ENCODE data around the gene NBPF3.
"Not testable (repeated sequence)": the region's sequence is repeated elsewhere in the genome, so short reads cannot be mapped to it uniquely, and the experiment has no call there.

NBPF3 gene, protein sequence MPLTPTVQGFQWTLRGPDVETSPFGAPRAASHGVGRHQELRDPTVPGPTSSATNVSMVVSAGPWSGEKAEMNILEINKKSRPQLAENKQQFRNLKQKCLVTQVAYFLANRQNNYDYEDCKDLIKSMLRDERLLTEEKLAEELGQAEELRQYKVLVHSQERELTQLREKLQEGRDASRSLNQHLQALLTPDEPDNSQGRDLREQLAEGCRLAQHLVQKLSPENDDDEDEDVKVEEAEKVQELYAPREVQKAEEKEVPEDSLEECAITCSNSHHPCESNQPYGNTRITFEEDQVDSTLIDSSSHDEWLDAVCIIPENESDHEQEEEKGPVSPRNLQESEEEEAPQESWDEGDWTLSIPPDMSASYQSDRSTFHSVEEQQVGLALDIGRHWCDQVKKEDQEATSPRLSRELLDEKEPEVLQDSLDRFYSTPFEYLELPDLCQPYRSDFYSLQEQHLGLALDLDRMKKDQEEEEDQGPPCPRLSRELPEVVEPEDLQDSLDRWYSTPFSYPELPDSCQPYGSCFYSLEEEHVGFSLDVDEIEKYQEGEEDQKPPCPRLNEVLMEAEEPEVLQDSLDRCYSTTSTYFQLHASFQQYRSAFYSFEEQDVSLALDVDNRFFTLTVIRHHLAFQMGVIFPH
- long read RNA-seq, donor 1, partial matches to known transcripts, result 0 of 17 reads
- long read RNA-seq, donor 1, other reads (novel, unspliced or antisense), result 17 of 17 reads
- long read RNA-seq, donor 2, partial matches to known transcripts, result 0 of 1 reads
- long read RNA-seq, donor 2, other reads (novel, unspliced or antisense), result 0 of 1 reads
- long read RNA-seq, donor 3, result 0 reads
- long read RNA-seq, donor 4, result 0 reads
- long read RNA-seq, donor 5, partial matches to known transcripts, result 0 of 7 reads
- long read RNA-seq, donor 5, other reads (novel, unspliced or antisense), result 6 of 7 reads
- long read RNA-seq, donor 6, partial matches to known transcripts, result 0 of 6 reads
- long read RNA-seq, donor 6, other reads (novel, unspliced or antisense), result 5 of 6 reads
- long read RNA-seq, donor 7, full-length matches to known transcripts, result 1 of 1 reads
- long read RNA-seq, donor 7, partial matches to known transcripts, result 0 of 1 reads
- long read RNA-seq, donor 7, other reads (novel, unspliced or antisense), result 0 of 1 reads
- long read RNA-seq, donor 8, partial matches to known transcripts, result 0 of 6 reads
- long read RNA-seq, donor 8, other reads (novel, unspliced or antisense), result 6 of 6 reads

DNA sequence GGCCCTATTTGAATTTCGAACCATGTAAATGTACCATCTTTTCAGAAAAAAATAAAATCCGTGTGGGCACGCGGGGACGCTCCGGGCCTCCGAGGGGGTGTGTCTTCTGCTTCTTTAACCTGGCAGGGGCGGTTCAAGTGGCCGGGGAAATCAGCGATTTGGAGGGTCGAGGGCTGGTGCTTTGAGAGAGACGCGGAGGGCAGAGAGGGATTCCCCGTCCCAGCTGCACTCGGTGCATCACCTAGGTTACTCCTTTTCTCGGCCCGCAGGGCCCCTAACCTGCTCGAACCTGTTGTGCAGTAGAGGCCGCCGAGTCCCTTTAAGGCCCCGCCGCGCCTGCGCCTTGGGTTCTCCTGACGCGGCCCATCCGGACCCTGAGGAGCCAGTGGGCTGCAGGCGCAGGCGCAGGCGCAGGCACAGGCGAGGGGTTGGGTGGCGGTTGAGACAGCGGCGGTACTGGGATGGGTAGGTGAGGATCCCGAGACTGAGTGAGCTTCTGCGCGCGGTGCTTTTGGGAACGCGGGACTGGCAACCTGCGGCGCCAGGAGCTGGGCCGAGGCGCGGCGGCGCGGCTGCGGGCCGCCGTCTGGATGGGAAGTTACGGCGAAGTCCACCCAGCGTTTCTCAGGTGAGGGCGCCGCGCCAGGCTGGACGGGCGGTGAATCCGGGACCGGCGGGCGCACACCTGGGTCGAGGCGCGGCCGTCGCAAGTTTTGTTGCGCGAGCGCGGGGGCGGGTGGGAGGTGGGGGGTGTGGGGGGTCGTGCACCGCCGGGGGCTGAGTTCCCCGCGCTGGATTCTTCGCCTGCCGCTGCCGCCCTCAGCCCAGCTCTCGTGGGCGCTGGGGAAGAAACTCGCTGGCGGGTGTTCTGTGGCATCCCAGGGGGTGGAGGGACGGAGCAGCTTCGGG lies at the start of gene NBPF3:
TSS of gene NBPF3 (plus strand) at position 417 of the 909 bp plus-strand sequence. CDS start 4,950 bp downstream, outside the sequence.
- peak; percentile 93 for DNase-seq

DNA sequence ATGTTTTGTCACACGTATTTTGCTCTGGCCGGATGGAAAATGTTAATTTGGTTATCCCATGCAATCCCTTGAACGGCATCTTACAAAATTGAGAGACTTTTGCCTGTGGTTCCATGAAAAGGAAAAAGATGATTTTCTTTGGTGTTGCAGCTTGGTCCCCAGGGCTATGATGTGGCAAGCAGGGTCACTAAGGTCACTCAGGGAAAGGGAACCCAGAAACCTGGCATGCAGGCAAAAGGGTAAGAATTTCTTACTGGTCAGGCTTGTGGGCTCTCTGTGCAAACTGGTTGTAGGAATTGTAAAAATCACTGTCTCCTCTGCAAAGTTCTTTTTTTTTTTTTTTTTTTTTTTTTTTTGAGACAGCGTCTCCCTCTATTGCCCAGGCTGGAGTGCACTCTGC lies 48.4 kb upstream of the NBPF3 start:
- DNase-seq, result no peak

DNA sequence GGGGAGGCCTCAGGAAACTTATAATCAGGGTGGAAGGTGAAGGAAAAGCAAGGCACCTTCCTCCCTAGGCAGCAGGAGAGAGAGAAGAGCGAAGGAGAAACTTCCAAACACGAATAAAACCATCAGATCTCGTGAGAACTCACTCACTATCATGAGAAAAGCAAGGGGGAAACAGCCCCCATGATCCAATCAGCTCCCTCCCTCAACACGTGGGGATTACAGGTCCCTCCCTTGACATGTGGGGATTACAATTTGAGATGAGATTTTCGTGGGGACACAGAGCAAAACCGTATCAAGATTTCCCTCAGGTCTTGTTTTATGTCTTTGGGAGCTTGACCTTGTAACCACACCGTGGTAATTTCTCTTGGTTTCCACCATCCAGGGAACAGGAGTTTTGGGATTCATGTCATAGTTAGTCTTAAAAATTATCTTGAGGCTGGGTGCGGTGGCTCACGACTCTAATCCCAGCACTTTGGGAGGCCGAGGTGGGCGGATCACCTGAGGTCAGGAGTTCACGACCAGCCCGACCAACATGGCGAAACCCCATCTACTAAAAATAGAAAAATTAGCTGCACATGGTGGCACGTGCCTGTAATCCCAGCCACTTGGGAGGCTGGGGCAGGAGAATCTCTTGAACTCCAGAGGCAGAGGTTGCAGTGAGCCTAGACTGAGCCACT lies 47.2 kb upstream of the NBPF3 start:
- no peak for DNase-seq

DNA sequence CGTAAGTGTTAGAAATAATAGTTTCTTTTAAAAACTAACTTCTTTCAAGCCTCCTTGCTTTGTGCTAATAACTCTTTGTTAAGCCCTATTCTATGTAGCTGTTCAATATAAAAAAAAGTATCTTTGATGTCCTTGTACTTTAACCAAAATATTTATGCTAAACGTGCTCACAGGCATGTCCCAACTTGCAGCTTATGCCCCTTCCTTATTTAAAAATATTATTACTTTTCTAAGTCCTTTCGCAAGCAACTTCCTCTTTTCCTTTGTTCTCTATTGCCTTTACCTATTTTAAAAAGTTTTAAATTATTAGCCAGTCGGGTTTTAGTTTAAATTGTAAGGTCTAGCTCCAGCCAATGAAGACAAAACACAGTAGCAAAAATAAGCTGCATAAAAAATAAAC lies 43.4 kb upstream of the NBPF3 start:
- DNase-seq, result no peak

DNA sequence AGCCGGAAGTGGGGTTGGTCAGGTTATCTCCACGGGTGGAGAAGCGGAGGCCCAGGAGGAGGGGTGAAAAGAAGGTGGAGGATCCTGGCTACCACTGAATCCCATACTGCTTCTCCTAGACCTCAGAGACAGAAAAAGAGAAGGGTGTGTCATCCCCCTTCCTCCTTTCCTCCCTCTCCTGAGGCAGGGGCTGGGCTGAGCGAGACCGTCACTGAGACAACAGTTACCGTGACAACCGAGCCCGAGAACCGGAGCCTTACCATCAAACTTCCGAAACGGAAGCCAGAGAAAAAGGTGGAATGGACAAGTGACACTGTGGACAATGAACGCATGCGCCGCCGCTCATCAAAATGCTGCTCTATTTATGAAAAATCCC lies 42.1 kb upstream of the NBPF3 start:
- DNase-seq, result no peak

DNA sequence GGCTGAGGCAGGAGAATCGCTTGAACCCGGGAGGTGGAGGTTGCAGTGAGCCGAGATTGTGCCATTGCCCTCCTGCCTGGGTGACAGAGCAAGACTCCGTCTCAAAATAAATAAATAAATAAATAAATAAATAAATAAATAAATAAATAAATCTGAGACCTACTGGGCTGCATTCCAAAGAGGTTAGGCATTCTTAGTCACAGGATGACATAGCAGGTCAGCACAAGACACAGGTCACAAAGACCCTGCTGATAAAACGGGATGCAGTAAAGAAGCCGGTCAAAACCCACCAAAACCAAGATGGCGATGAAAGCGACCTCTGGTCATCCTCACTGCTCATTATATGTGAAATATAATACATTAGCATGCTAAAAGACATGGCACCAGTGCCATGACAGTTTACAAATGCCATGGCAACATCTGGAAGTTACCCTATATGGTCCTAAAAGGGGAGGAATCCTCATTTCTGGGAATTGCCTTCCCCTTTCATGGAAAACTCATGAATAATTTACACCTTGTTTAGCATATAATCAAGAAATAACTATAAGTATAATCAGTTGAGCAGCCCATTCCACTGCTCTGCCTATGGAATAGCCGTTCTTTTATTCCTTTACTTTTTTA lies 38.1 kb upstream of the NBPF3 start:
- DNase-seq, result not testable (repeated sequence)

DNA sequence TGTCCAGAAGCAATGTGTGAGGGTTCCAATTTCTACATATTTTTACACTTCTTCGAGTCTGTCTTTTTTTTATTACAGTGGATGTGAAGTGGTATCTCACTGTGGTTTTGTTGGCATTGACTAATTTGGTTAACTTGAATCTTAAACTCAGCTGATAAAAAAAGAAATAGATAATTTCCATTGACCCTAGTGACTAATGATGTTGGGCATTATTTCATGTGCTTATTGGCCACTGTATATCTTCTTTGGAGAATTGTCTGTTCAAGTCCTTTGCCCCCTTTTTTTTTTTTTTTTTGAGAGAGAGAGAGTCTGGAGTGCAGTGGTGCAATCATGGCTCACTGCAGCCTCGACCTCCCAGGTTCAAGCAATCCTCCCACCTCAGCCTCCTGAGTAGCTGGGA lies 33.3 kb upstream of the NBPF3 start:
- no peak for DNase-seq

DNA sequence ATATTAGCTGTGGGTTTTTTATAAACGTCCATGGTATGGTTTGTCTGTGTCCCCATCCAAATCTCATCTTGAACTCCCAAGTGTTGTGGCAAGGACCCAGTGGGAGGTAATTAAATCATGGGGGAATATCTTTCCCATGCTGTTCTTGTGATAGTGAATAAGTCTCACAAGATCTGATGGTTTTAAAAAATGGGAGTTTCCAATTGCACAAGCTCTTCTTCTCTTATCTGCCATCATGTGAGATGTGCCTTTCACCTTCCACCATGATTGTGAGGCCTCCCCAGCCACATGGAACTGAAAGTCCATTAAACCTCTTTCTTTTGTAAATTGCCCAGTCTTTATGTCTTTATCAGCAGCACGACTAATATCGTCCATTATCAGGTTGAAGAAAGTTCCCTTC lies 30.0 kb upstream of the NBPF3 start:
- not testable (repeated sequence) for DNase-seq

DNA sequence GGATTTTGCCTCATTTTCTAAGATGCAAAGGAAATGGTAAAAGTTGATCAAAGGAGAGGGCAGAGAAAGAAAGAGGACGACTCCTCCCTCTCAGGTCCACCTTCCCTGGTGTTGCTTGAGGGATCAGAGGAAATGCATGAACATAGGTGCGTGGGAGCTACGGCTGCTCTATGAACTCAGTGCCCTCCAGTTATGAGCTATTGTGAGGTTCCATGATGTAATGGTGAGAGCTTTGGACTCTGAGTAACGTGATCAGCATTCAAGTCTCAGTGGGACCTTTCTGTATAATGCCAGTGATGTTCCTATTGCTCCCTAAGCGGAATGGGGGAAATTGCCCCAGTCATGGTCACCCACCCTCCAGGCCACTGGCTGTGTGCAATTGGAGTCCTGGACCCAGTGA lies 25.9 kb upstream of the NBPF3 start:
- no peak for DNase-seq

DNA sequence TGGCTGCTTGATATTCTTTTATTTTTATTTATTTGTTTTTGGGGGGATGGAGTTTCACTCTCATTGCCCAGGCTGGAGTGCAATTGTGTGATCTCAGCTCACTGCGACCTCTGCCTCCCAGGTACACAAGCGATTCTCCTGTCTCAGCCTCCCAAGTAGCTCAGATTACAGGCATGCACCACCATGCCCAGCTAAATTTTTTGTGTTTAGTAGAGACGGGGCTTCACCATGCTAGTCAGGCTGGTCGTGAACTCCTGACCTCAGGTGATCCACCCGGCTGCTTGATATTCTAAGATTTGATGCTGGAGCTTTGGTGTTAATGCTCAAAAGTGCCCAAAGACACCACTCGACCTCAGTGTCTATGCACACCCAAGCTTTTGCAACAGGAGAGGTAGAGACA lies 19.6 kb upstream of the NBPF3 start:
- DNase-seq, result not testable (repeated sequence)

DNA sequence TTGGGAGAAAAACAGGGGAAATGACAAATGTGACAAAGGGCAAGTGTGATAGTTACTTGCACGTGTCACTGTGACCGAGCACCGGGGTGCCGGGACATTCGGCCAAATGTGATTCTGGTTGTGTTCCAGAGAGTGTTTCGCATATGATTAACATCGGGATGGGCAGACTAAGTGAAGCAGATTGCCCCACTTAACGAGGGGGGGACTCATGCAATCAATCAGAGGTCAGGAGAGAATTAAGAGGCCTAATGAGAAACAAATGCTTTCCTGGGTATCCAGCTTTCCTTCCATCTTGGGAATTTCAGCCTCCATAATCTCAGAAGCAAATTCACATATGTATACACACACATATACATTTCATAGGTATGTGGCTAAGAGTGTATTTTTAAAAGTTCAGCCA lies 18.6 kb upstream of the NBPF3 start:
- DNase-seq, result not testable (repeated sequence)

DNA sequence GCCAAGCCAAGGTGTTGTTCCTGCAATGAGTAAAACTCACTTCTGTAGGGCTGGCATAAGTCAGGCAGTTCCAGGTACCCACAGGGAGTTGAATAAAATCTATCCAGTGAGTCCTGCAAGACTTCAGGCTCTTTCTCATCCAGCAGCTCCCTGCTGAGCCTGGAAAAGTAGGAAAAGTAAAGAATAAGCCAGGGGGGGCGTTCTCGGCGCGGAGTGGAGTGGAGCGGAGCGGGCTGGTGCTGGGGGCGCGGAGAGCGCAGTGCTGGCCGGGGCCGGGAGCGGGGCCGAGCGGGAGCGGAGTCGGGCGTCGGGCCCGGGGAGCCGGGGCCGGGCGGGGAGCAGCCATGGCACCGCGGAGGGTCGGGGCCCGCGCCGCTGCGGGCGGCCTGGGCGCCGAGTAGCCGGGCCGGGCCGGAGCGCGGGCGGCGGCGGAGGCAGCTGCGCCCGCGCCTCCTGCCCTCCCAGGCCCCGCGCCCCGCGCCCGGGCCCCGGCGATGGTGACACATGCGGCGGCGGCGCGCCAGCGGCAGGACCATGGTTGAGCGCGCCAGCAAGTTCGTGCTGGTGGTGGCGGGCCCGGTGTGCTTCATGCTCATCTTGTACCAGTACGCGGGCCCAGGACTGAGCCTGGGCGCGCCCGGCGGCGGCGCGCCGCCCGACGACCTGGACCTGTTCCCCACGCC lies 12.0 kb upstream of the NBPF3 start:
- peak; percentile 45 for DNase-seq

DNA sequence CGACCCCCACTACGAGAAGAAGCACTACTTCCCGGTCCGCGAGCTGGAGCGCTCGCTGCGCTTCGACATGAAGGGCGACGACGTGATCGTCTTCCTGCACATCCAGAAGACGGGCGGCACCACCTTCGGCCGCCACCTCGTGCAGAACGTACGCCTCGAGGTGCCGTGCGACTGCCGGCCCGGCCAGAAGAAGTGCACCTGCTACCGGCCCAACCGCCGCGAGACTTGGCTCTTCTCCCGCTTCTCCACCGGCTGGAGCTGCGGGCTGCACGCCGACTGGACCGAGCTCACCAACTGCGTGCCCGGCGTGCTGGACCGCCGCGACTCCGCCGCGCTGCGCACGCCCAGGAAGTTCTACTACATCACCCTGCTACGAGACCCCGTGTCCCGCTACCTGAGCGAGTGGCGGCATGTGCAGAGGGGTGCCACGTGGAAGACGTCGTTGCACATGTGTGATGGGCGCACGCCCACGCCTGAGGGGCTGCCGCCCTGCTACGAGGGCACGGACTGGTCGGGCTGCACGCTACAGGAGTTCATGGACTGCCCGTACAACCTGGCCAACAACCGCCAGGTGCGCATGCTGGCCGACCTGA lies 11.4 kb upstream of the NBPF3 start:
- DNase-seq, result not testable (repeated sequence)

DNA sequence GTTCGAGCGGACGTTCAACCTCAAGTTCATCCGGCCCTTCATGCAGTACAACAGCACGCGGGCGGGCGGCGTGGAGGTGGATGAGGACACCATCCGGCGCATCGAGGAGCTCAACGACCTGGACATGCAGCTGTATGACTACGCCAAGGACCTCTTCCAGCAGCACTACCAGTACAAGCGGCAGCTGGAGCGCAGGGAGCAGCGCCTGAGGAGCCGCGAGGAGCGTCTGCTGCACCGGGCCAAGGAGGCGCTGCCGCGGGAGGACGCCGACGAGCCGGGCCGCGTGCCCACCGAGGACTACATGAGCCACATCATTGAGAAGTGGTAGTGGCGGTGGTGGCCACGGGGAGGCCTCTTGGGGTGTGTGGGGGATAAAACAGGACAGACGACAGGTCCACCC lies 10.7 kb upstream of the NBPF3 start:
- DNase-seq, result not testable (repeated sequence)

DNA sequence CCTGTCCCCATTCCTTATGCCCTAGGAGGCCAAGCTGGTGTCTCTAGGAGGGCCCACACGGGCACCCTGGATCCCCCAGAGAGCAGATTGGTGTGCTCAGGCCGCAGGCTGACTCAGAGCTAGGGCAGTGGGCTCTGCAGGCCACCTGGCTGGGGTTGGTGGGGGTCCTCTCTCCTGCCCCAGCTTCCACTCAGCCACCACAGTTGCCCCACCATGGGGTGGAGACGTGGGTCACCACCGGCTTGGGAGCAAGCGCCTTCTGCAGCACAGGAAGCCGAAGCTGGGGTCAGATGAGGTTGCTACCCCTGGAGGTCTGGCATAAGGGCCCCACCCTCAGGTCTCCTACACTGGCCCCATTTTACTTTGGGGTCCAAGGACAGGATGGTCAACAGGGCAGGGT lies 9.1 kb upstream of the NBPF3 start:
- not testable (repeated sequence) for DNase-seq

DNA sequence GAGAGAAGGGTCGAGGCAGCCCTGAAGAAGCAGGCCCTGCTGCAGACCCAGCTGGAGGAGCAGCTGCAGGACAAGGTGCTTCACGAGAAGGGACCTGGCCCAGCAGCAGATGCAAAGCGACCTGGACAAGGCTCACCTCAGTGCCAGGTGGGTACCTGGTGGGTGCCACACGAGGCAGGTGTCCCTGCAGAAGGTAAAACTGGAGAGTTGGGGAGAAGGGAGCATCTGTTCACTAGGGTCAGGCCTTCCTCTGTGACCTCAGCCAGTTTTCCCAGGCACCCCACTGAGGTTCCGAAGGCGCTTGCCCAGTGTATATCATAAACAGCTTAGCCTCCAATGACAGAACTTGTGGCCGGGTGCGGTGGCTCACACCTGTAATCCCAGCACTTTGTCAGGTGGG lies 5.5 kb upstream of the NBPF3 start:
- DNase-seq, result no peak

DNA sequence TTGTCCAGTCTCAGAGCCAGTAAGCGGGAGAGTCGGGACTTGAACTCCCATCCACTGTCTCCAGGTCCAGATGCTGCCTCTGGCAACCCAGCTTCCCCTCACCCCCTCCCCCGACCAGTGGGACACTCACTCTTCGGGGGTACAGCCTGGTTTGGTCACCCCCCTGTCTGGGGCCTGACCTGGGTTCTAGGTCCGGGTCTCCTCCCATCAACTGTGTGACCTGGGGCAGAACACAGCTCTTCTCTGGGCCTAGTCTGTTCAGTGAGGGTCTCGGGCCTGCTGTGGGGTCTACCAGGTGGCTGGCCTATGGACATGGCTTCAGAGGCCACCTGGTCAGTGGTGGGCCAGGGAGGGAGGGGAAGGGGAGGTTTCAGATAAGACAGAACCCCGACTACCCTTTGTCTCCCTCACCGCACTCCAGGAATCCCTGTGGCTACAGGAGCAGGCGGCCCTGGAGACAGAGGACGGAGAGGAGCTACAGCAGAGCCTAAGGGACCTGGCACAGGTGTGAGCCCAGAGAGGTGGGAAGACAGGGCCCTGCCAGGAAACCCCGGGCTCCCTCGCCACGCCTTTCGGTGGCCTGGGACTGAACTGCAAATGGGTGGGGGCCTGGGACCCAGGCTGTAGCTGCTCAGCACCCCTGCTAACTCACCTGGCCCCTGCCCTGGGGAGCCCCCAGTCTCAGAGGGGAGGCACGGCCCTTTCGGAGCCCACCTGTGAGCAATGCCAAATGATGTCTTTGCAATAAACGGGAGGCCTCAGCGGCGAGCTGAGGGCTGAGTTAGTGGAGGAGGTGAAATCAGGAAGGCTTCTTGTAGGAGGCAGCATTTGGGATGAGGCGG lies 4.1 kb upstream of the NBPF3 start:
- DNase-seq, result no peak
